GM21423 (cell line): ENCODE measurements around the gene ZNRD2.

Experiments
- ATAC-seq: cut with Tn5 transposase; IDR thresholded peaks from one replicate; pipeline ENCODE4 v1.9.1; 2021; ENCODE audit warnings: mild to moderate bottlenecking, moderate library complexity; ENCODE audit not compliant: unreplicated experiment

The ZNRD2 gene

DNA sequence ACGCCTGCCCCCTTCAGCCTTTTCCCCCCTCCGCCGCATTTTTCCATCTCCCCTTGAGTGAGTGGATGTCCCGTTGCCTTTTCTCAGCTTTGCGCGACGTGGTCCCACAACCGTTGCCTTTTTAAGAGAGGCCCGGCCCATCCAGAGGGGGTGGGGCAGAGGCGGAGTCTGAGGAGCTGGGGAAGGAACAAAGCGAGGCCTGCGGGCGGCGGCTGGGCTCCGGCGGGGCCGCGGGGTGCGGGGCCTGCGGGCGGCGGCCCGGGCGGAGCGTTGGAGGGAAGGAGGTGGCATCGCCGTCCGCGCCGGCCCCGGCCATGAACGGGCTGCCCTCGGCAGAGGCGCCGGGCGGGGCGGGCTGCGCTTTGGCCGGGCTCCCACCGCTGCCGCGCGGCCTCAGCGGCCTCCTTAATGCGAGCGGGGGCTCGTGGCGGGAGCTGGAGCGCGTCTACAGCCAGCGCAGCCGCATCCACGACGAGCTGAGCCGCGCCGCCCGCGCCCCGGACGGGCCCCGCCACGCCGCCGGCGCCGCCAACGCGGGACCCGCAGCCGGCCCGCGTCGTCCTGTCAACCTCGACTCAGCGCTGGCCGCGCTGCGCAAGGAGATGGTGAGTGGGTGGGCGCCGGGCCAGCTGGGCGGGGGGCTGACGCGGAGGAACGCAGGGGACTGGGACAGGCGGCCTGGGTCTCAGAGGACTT lies 2.2 kb downstream of the ZNRD2 start, which contains the start of gene FAM89B:
Gene FAM89B (plus strand): TSS at position 183 of the 696 bp plus-strand sequence. CDS start 132 bp downstream, at position 315.
- ATAC-seq: no peak

DNA sequence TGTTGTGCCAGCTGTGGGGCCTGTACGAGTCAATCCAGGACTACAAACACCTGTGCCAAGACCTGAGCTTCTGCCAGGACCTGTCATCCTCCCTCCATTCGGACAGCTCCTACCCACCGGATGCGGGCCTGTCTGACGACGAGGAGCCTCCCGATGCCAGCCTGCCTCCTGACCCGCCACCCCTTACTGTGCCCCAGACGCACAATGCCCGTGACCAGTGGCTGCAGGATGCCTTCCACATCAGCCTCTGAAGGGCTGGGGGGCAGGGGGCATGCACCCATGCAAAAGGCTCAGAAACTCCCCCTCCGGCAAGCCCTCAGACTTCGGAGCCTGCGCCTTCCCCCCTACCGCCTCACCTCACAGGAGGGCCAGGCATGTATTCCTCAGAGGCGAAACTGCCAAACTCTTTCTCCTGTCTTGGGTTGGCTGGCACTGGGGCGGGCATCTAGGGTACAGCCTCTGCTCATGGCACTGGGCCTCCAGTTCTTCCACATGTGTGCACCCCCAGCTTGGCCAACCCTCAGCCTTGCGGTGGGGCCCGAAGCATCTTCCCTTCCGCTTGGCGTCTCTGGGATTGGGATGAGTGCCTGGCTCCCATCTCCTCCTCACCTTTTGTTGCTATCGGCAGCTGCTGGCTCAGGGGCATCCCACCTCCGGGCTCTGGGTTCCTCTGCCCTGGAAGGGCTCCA lies 3.3 kb downstream of the ZNRD2 start:
- no peak for ATAC-seq

DNA sequence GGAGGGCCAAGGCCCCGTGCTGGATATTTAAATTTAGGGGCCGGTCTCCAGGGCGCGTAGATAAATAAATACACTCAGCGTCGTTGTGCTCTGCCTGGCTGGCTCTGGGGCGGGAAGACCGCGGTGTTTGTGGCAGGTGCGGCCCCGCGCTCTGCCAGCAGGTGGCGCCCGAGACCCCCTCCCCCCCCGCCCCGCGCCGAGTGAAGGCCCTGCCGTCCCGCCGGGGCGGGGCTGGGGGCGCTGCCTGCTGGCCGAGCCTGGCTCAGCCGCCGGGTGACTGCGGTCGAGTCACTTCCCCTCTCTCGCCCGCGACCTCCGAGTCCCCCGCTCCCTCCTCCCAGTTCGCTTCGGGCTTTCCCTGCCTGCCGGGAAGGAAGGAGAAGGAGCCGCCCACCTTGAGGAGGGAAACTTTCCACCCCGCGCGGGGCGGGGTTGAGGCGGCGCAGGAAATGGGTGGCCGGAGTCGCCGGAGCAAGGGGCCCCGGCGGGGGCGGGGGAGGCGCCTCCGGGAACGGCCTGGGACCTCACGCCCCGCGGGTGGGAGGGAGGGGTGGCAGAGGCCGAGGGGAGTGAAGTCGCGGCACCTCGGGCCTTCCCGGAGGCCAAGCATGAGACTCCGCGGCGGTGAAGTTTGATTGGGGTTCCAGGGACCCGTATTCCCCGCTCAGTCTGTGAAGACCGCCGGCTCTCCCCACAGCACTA lies 4.0 kb downstream of the ZNRD2 start:
- peak; percentile 27 for ATAC-seq

DNA sequence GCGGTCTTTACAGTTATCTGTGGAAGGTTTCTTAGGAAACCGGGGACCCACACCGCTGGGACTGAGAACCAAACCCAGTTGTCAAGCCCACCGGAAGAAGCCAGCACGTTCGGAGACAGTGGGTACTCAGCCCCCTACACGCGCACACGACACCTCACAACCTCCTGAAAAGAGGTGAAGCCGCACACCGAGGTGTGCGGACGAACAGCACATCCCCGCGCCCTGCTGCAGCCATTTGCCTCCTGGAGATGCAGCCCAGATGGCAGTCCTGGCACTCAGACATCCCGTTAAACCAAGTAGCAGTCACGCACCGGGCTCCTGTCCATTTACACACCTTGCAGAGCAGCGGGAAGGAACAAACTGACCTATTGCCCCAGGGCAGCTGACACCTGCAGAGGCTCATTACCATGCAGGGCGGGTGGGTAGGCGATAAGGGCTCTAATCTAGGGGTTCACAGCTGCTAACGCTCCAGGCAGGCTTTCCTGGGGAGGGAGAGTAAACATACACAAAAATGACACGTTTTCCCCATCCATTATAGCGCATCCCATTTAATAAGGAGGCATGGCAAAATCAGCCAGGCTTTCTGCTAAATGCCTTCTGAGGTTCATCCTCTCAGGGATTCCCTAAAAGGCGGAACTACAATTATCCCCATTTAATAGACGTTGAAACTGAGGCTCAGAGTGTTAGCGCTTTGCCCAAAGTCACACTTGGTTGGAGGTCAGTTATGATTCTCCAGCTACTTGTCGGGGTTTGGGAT lies 4.7 kb downstream of the ZNRD2 start:
- no peak for ATAC-seq

DNA sequence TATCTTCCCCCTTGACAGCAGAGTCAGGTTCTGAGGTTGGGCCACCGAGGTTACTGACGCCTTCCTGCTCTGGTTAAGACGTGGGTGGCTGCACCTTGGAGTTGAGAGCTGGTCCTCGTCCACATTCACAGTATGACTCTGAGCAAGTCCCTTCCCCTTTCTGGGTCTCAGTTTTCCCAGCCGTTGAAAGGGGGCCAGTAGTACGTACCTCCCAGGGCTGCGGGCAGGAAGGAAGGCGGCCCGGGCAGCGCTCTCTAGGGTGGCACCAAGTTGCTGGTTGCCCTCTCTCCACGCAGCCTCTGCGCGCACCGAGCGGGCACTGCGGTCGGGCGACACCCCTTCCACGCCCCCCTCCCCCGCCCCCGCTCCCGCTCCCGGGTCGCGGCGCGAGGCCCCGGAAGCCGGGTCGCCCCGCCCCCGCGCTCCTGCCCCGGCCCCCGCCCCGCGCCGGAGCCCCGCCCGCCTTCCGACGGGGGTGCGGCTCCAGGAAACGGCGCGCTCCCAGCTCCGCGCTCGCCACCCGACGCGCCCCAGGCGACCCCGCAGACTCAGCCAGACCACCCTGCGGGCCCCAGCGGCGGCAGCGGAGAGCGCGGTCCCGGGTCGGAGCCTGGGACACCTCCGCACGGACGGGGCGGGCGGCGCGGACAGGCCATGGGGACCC lies 5.4 kb downstream of the ZNRD2 start, which contains the start of gene EHBP1L1:
Gene EHBP1L1 (plus strand): TSS at position 486 of the 664 bp plus-strand sequence. CDS start 250 bp downstream, outside the sequence.
- ATAC-seq: no peak

DNA sequence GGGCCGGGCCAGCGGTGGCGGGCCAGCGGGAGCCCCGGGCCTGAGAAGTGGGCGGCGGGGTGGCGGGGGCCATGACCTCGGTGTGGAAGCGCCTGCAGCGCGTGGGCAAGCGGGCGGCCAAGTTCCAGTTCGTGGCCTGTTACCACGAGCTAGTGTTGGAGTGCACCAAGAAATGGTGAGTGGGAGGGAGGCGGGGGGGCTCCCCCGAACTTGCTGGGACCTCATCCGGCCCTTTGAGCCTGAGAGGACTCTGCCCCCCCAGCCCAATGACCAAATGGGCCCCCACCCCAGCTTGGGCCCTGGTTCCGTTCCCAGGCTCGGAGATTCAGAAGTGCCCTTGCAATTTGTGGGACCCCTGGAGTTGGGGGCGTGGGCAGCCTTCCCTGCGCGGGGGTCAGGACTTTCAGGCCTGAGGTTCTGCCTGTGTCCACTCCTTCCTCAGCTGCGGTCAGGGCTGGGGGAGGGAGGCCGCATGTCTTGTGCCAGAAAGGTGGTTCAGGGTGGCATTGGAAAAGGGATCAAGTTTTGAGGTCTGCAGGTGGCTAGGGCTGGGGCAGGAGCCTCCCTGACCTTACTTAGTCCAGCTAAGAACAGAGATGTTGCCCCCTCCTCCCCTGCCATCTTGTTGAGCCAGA lies 6.1 kb downstream of the ZNRD2 start:
- ATAC-seq: no peak

DNA sequence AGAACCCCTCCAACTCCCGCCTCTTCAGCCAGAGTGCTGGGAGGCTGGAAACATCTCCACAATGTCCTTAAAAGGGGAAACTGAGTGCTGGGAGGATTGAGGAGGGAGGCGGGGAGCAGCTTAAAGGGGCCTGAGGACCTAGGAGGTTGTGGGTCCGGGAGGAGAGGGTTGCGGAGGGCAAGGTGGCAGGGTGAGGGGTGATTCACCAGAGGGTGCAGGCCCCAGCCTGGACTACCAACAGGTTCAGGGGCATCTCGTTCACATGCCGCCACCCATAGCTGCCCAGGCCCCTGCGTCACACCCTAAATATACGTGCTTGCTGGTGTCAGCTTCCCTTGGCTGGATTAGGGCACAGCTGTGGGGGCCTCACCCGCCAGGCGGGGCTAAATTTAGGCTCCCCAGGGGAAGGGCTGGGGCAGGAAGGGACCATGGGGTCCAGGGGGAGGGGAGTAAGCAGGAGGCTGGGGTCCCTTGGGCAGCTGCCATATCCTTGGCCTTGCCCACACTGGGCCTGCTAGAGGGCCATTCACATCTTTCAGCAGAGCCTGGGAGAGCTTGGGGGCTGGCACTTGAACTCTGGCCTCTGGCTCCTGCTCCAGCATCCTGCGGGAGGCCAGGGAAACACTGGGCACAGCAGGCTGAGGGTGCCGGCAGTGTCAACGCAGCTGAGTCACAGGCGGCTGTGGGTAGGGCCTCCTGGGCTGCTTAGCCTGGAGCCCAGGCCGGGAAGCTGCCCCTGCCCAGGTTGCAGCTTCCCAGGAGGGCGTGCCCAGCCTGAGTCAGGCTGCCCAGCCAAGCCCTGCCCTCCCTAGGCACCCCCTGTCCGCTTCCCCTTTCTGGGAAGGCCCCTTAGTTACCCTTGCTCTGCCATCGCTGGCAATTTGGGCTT lies 6.8 kb downstream of the ZNRD2 start:
- no peak for ATAC-seq

DNA sequence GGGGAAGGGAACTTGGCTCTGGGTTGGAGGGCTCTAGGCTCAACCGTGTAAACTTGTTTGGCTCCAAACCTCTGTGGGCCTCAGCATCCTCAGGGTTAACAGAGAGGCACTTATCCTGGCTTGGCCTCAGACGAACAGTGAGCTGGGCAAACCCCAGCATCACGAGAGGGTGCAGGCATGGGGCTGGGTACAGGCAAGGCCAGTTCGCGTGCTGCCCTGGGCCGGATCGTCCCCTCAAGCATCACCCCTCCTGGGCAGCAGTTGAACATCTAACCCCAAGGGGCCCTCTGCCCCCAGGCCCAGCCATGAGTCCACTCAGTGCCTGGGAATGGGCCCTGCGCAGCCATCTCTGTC lies 7.5 kb downstream of the ZNRD2 start:
- no peak for ATAC-seq

DNA sequence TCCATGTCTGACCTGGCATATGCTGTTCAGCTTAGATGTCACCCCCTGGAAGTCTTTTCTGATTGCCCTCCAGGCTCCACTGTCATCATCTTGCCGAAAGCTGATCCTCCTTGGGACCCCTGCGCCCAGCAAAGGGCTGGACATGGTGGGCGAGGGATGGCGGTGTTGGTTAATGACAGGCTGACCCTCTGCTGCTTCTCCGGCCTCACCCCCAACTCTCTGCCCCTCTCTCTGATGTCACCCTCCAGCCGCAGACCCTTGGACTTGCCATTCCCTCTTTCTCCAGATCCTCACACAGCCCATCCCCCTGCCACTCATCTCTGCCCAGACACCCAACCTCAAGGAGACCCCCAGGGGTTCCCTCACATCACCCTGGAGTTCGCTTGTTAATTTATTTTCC lies 7.9 kb downstream of the ZNRD2 start:
- no peak for ATAC-seq

DNA sequence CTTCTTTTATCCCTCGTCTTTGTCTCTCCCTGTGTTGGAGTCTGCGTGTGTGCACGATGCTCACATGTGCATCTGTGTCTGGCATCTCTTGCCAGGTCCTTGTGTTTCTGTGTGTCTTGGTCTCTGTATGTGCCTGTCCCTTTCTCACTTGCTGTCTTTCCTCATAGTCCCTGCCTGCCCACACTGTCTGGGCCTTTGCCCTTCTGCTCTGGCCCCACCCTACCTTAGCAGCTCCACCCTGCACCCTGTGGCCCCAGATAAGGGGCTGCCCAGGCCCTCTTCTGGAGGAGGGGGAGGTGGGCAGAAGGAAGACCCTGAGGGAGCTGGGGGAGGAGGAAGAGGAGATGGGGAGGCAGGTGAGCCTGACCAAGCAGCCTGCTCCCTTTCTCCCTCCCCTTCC lies 8.4 kb downstream of the ZNRD2 start:
- no peak for ATAC-seq

DNA sequence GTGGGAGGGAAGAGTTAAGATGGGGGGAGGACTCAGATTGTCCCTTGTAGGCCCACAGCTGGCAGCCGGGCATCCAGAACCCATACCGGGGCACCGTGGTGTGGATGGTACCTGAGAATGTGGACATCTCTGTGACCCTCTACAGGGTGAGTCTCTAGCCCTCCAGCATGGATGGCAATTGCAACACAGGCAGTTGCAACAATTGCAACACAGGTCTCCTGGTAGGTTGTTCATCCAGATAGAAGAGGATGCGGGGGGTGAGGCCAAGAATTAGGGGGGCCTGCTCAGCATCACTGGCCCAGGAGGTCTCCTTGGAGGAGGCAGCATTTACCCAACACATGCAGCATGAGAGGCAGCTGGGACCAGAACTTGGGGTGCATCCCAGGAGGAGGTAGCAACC lies 9.0 kb downstream of the ZNRD2 start:
- ATAC-seq: no peak

DNA sequence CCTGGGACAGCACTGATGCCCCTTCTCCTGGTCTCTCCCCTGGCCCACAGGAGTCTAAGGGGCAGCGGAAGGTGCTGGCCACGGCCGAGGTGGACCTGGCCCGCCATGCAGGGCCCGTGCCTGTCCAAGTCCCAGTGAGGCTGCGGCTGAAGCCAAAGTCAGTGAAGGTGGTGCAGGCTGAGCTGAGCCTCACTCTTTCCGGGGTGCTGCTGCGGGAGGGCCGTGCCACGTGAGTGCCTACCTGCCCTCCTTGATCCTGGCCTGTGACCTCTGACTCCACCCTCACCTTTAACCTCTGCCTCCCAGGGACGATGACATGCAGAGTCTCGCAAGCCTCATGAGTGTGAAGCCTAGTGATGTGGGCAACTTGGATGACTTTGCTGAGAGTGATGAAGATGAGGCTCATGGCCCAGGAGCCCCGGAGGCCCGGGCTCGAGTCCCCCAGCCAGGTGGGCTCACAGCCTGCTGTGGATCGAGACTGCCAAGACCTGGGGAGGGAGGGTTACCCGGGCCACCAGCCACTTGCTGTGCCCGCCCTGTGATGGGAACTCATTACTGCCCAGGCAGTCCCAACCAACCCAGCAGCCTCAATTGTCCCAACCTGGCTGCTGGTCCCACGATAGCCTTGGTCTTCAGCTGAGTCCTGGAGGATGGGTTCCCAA lies 9.9 kb downstream of the ZNRD2 start:
- ATAC-seq: no peak

DNA sequence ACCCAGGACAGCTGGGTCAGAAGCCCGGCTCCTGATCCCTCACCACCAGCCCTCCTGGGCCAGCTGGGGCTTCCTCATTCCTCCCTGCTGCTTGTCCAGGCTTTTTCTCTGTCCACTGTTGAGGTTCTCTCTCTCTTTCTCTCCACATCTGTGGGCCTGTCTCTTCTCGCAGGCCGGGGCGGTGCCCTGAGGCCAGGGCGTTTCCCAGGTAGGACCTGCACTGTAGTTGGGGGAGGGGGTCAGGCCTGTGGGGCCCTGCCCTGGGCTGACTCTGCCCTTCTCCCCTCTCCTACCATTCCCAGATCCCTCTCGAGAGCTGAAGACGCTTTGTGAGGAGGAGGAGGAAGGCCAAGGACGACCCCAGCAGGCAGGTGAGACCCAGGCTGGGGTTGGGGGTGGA lies 10.5 kb downstream of the ZNRD2 start:
- ATAC-seq: no peak

DNA sequence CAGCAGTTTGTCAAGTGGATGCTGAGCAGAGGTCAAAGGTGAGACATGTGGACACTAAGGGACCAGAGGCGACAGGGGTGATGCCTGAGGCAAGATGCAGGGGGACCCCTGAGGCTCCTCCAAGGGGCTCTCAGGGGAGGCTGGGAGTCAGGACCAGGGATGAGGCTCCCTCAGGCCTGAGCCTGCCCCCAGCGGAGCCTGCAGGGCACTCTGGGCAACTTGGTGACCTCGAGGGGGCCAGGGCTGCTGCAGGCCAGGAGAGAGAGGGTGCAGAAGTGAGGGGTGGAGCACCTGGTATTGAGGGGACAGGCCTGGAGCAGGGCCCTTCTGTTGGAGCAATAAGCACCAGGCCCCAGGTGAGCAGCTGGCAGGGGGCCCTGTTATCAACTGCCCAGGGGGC lies 11.7 kb downstream of the ZNRD2 start:
- ATAC-seq: no peak

DNA sequence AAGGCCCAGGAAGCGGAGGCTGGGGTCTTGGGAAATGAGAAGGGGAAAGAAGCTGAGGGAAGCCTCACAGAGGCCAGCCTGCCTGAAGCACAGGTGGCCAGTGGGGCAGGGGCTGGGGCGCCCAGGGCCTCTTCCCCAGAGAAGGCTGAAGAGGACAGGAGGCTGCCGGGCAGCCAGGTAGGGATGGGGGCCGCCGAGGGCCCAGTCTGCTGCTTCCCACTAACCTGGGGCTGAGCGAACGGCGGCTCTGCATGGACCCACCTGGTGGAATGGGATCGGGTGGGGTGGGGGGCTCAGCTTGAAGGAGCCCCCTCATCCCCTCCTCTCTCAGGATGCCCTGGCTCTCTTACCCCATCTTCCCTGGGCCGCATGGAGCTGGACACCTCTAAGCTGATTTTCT lies 13.3 kb downstream of the ZNRD2 start:
- no peak for ATAC-seq

DNA sequence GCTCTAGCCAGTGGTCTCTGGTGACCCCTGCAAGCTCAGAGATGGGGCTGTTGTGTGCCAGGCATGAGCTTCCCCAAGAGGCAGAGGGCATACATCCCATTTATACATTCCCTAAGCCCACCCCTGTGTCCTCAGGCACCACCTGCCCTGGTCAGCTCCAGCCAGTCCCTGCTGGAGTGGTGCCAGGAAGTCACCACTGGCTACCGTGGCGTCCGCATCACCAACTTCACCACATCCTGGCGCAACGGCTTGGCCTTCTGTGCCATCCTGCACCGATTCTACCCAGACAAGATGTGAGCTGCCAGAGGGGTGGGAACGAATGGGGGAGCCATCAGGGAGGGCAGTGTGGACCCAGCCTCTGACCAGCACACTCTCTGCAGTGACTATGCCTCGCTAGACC lies 13.8 kb downstream of the ZNRD2 start:
- no peak for ATAC-seq

DNA sequence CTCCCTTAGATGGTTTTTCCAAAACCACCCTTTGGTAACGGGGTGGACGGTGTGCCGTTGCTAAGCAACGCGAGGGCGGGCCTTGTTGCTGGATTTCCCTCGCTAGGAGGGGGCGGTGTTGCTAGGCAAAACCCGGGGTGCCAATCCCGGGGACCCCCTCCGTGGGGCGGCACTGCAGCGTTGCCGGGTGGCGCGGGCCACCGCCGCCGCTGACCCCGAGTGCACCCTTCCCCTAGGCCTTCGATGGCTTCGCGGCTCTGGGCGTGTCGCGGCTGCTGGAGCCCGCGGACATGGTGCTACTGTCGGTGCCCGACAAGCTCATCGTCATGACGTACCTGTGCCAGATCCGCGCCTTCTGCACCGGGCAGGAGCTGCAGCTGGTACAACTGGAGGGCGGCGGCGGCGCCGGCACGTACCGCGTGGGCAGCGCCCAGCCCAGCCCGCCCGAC lies 14.5 kb downstream of the ZNRD2 start:
- no peak for ATAC-seq

DNA sequence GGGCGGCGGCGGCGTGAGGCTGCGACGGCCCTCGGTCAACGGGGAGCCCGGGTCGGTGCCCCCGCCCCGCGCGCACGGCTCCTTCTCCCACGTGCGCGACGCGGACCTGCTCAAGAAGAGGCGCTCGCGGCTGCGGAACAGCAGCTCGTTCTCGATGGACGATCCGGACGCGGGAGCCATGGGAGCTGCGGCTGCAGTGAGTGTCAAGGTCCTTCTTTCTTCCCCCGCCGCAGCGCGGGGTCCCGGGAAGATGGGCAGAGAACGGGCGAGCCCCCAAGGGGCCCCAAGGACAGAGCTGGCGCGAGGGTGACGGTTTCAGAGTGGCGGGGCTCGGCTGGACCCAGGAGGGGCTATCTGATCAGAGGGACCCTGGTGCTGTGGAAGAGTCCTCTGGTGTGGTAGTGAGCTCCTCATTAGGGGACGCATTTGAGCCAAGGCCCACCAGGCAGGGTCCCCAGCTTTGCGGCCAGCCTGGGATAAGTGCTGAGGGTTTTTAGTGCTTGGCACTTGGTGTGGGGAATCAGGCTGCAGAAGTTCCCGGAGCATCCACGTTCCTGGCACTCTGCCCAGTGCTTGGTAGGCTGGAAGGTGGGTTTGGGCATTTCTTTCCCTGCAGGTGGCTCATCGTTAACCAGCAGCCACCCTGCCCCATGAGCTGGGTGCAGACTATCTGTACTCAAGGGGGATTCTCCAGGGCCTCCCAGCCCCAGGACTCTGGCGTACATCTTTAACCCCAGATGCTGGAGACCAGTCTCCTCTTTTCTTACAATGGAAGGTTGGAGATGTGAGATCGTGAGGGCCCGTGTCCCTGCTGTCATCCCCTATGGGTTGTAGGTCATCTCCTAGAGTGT lies 15.3 kb downstream of the ZNRD2 start:
- ATAC-seq: no peak
